Progenitor cell of endocrine pancreas (in vitro differentiated cells): ENCODE results near the gene PARN. TPM values are rescaled to one million over a fixed set of nuclear protein-coding genes. Genes with fewer than 3 reads are reported as not detected.

Experiments used
- DNase-seq: peaks from one replicate; pipeline ENCODE4 v3.0.0; 2021; ENCODE audit warnings: low spot score; ENCODE audit not compliant: unreplicated experiment
- H3K27ac Mint-ChIP-seq: 2 replicates; pipeline ENCODE4 v1.8.0; 2021; ENCODE audit warnings: mild to moderate bottlenecking, moderate library complexity, mixed read lengths
- H3K27me3 Mint-ChIP-seq: 2 replicates; pipeline ENCODE4 v1.8.0; 2021; ENCODE audit warnings: mixed read lengths
- H3K36me3 Mint-ChIP-seq: 2 replicates; pipeline ENCODE4 v1.8.0; 2022; ENCODE audit warnings: mixed read lengths; ENCODE audit not compliant: insufficient read depth
- H3K4me1 Mint-ChIP-seq: 2 replicates; pipeline ENCODE4 v1.8.0; 2021; ENCODE audit warnings: low read depth, mixed read lengths
- H3K4me3 Mint-ChIP-seq: 2 replicates; pipeline ENCODE4 v1.8.0; 2021; ENCODE audit warnings: low read depth, mild to moderate bottlenecking, moderate library complexity, mixed read lengths
- H3K9me3 Mint-ChIP-seq: 2 replicates; pipeline ENCODE4 v1.8.0; 2021; ENCODE audit warnings: low read depth, mixed read lengths
- long read RNA-seq: library from polyadenylated mRNA; unstranded; transcript quantifications from one replicate; pipeline ENCODE4 v2.0.0, GENCODE V29; 2020
- total RNA-seq: library from RNA; stranded (reverse); gene quantifications from 2 replicates; pipeline ENCODE4 v1.2.1, GENCODE V29; 2021
- TF ChIP-seq, protein P1 (sequence below): fragments of 200-600 bp; sonication (generic); IDR thresholded peaks from one replicate; pipeline ENCODE4 v1.5.0; 2021; ENCODE audit warnings: antibody characterized with exemption, mild to moderate bottlenecking; ENCODE audit not compliant: unreplicated experiment

The PARN gene, protein sequence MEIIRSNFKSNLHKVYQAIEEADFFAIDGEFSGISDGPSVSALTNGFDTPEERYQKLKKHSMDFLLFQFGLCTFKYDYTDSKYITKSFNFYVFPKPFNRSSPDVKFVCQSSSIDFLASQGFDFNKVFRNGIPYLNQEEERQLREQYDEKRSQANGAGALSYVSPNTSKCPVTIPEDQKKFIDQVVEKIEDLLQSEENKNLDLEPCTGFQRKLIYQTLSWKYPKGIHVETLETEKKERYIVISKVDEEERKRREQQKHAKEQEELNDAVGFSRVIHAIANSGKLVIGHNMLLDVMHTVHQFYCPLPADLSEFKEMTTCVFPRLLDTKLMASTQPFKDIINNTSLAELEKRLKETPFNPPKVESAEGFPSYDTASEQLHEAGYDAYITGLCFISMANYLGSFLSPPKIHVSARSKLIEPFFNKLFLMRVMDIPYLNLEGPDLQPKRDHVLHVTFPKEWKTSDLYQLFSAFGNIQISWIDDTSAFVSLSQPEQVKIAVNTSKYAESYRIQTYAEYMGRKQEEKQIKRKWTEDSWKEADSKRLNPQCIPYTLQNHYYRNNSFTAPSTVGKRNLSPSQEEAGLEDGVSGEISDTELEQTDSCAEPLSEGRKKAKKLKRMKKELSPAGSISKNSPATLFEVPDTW
- total RNA-seq = 31.4 and 32.3 TPM in 2 replicates
- long read RNA-seq, transcript PARN-203 (24 exons, 3,078 nt) = major isoform, 107 of 186 reads
- long read RNA-seq, partial matches to known transcripts = 36 of 186 reads
- long read RNA-seq, other reads (novel, unspliced or antisense) = 40 of 186 reads

GRCh38 chr16:14629919-14630619 lies at the start of gene PARN:
PARN (minus strand) TSS chr16:14630260; CDS start chr16:14630125, 135 bp downstream.
- peak within 1 kb of the TSS; percentile 93 for H3K4me3 Mint-ChIP-seq
- TF ChIP-seq, protein P1, sequence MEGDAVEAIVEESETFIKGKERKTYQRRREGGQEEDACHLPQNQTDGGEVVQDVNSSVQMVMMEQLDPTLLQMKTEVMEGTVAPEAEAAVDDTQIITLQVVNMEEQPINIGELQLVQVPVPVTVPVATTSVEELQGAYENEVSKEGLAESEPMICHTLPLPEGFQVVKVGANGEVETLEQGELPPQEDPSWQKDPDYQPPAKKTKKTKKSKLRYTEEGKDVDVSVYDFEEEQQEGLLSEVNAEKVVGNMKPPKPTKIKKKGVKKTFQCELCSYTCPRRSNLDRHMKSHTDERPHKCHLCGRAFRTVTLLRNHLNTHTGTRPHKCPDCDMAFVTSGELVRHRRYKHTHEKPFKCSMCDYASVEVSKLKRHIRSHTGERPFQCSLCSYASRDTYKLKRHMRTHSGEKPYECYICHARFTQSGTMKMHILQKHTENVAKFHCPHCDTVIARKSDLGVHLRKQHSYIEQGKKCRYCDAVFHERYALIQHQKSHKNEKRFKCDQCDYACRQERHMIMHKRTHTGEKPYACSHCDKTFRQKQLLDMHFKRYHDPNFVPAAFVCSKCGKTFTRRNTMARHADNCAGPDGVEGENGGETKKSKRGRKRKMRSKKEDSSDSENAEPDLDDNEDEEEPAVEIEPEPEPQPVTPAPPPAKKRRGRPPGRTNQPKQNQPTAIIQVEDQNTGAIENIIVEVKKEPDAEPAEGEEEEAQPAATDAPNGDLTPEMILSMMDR = no peak
- H3K27me3 Mint-ChIP-seq = no peaks in the 10 kb centered on the region
- DNase-seq = peak; percentile 94
- H3K4me1 Mint-ChIP-seq = peaks cover 24% of the 10 kb centered on the region
- peaks cover 9% of the 10 kb centered on the region for H3K36me3 Mint-ChIP-seq
- peak within 1 kb of the TSS; percentile 98 for H3K27ac Mint-ChIP-seq
- H3K9me3 Mint-ChIP-seq = peaks cover 4% of the 10 kb centered on the region

DNA sequence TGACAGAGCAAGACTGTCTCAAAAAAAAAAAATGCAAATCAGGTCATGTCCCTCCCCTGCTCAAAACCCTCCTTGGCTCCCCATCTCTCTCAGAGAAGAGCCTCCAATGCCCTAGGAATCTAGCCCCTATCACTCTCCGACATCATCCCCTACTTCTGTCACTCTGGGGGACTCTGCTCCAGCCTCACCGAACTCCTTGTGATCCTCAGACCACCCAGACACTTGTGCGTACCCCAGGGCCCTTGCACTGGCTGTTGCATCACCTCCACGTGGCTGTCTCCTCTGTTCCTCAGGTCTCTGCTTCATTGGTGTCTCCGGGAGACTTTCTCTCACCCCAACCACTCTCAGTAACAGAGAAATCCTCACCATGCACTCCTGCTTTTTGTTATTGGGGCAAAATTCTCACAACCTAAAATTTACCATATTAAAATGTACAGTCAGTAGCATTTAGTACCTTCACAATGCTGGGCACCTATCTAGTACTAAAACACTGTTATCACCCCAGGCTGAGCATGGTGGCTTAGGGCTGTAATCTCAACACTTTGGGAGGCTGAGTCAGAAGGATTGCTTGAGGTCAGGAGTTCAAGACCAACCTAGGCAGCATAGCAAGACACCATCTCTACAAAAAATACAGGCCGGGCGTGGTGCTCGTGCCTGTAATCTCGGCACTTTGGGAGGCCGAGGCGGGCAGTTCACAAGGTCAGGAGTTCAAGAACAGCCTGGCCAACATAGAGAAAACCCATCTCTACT lies 48.9 kb upstream of the PARN start:
- Mint-ChIP-seq H3K4me3 (no peak overlapping the region), H3K4me1 (no peaks in the 10 kb centered on the region), H3K9me3 (peaks cover 3% of the 10 kb centered on the region), H3K36me3 (peaks cover 4% of the 10 kb centered on the region), H3K27ac (peak overlapping the region; percentile 63), H3K27me3 (no peaks in the 10 kb centered on the region)
- DNase-seq = no peak
- TF ChIP-seq, protein P1 = no peak

GRCh38 chr16:14677627-14678026 lies 47.6 kb upstream of the PARN start:
- TF ChIP-seq, protein P1 = no peak
- Mint-ChIP-seq H3K27ac (no peak overlapping the region), H3K9me3 (peaks cover 3% of the 10 kb centered on the region), H3K27me3 (no peaks in the 10 kb centered on the region), H3K4me1 (no peaks in the 10 kb centered on the region), H3K4me3 (no peak overlapping the region), H3K36me3 (peaks cover 4% of the 10 kb centered on the region)
- DNase-seq = no peak

DNA sequence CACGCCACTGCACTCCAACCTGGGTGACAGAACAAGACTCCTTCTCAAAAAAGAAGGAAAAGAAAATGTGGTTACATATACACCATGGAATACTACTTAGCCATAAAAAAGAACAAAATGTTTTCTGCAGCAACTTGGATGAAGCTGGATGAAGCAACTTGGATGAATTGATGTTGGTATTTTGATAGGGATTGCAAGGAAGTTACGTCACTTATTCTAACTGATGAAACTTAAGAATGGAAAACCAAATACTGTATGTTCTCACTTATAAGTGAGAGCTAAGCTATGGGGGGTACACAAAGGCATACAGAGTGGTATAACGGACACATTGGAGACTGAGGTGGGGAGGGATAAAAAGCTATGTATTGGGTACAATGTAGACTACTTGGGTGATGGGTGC lies 46.6 kb upstream of the PARN start:
- Mint-ChIP-seq H3K36me3 (peaks cover 4% of the 10 kb centered on the region), H3K27me3 (no peaks in the 10 kb centered on the region), H3K4me3 (no peak overlapping the region), H3K27ac (no peak overlapping the region), H3K4me1 (peaks cover 7% of the 10 kb centered on the region), H3K9me3 (peaks cover 3% of the 10 kb centered on the region)
- TF ChIP-seq, protein P1 = no peak
- no peak for DNase-seq
